Frontal cortex (tissue), 4 donors: Measurements from ENCODE around the gene AMN. TPM values are rescaled to one million over a fixed set of nuclear protein-coding genes. Genes with fewer than 3 reads are reported as not detected.

Source experiments
- DNase-seq, 2 donors: peaks; one replicate each; pipeline ENCODE4 v3.0.0; 2012; ENCODE audit warnings: low spot score in 2 of 2
- FAIRE-seq: peaks from 2 replicates; lab custom pipeline; 2012; peaks lifted over from hg19 to GRCh38; lab: Jason Lieb, UNC
- total RNA-seq: library from RNA; depleted of rRNA; stranded (reverse); fragments of >200 nt; gene quantifications from one replicate; pipeline ENCODE4 v1.2.3, GENCODE V29; 2014
- donor health status: control.
- donor health status: control.
- donor health status: control.

The AMN gene
- total RNA-seq, 1 donor from 2014 or later: under 0.01 TPM

GRCh38 chr14:102957222-102957621 lies 34.8 kb downstream of the AMN start:
- FAIRE-seq (no peak), DNase-seq (no peak)

DNA sequence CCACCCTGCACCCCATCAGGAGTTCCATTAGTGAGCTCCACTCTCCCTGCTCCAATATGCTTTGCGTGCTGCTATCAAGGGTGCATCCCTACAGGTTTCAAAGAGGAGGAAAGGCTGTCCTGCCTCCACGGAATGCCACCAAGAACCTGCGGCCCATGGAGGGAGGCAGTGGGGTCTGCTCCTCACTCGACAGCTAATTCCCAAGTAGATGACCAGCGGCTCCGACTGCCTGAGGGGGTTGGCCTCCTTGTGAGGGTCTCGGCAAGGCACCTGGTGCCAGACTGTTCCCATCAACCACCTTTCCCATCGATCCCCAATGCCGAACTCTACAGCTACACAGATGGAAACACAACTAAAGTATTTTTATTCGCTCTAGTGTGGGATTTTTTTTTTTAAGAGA lies 36.0 kb downstream of the AMN start:
- FAIRE-seq: no peak
- DNase-seq: no peak

DNA sequence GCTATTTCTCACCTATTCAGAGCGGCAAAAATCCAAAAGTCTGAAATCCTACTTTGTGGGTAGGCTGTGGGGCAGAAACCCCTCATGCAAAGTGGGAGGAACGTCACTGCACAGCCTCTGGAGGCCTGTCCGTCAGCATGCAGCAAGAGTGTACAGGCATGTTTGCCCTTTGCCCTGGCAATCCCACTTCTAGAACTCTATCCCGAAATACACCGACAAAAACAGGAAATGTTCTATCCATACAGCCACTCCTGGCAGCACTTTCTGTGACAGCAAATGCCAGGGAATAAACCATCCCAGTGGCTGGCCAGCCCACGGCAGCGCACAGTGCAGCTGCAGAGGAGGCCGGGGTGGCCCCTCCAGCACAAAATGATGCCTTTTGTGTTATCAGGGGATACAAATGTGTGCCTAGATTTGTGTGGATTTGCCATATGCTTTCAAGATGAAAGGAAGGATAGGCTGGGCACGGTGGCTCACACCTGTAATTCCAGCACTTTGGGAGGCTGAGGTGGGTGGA lies 39.7 kb downstream of the AMN start:
- FAIRE-seq: no peak
- no peak for DNase-seq

DNA sequence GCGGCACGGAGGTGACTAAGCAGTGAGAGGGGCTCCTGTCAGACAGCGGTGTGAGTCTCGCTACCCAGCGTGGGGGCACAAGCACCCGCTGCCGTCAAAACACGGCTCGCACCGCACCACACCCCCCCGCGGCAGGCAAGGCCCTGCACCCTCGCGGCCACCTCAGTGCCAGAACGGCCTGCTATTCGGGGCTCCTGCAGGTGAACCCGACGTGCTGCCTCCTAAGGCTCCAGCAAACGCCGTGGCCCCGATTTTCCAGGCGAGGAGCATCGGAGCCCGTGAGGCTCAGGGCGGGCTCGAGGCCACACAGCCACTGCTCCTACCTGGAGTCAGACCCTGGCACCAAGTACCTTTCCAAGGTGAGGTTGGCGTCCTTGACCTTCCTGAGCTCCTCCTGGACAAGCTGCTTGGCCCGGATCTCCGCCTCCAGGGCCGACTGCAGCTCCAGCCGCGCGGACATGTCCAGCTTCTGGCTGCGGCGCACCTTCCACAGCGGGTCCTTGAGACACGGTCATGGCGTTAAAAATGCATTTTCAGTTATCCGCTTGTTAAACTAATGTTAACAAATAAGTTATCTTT lies 41.8 kb downstream of the AMN start:
- DNase-seq (no peak), FAIRE-seq (no peak)

DNA sequence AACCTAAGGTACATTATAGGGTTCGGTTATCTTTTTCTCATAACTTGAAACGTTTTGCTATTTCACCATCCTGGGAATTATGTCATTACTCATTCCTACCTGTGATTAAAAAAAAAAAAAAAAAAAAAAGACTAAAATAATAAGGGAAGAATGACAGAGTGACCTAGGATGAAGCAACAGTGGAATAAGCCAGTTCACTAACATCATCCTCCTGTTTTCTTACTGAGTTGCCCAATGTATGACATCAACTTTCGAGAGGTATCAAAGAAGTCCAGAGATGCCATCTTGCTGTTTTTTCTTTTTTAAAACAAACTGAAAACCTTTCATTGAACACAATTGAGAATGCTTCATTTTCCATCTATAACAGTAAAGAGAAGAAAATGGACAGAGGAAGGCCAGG lies 42.8 kb downstream of the AMN start:
- FAIRE-seq: no peak
- no peak for DNase-seq

DNA sequence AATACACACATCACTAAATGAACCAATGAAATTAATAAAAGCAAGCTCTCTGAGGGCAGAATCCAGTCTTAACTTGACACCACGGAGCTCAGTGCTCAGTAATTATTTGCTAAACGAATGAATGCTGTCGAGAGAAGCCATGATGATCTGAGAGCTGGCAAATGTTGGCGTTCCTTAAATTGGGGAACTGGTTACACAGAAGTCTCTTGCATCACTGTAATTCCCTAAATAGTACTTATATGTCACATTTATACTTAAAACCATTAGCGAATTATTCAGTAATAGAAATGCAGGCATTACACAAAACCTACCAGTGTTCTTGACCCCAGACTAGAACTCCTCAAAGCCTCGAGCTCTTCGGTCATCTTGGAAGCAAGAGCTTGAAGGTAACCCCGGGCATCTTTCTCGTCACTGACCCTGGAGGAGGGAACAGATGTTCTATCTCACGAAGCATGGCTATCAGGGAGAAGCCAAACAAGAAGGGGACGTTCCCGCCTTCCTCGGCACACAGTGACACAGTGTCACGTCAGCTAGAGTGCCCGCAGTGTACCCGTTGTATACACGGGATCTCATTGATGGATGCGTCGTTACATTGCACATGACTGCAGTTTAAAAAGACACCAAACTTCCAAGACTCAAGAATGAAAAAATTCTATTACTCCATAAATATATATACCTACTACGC lies 43.6 kb downstream of the AMN start:
- no peak for DNase-seq
- no peak for FAIRE-seq

- FAIRE-seq (no peak), DNase-seq (peak in 1 of 2 donors; percentile 44)
Measured at GRCh38 chr14:102966681-102967505, 44.4 kb downstream of the AMN start.

- FAIRE-seq: no peak
- no peak for DNase-seq
Measured at GRCh38 chr14:102967506-102967795, 45.0 kb downstream of the AMN start.

- FAIRE-seq: no peak
- DNase-seq: no peak
Measured at GRCh38 chr14:102968306-102968705, 45.8 kb downstream of the AMN start.

- DNase-seq (no peak), FAIRE-seq (no peak)
Measured at GRCh38 chr14:102969060-102969791, 46.8 kb downstream of the AMN start.

DNA sequence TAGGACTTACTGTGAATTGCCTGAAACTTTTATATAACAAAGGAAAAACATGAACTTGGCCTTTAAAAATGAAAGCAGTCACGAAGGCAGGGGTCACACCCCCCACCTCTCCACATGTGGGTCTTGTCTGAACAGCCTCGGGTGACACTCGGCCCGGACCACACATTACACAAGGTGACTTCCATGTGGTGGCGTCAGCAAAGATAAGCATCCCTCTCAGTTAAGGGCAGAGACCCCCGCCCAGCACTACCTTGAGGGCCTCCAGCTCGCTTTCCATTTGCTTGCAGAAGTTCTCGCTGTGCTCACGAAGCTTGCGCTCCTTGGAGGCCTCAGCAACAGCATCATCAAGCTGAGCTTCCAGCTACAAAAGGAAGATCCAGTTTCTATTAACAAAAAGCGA lies 47.4 kb downstream of the AMN start:
- FAIRE-seq: no peak
- no peak for DNase-seq

DNA sequence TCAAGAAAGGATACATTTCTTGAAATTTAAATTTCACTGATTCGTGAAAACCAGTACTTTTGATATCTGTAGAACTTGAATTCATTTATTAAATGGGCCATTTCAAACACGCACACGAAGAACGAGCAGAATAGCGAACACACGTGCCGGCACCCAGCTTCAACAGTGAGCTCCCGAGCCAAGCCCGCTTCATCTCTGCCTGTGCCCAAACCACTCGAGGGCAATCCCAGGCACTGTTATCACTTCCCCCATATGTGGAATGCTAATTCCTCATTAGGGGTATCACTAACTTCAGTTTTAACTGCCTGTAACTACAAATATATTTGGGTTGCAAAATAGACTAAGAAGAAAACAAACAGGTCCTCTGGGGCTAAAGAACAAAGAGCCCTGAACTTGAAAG lies 48.0 kb downstream of the AMN start:
- DNase-seq (no peak), FAIRE-seq (no peak)

GRCh38 chr14:102971314-102971713 lies 48.9 kb downstream of the AMN start:
- FAIRE-seq (no peak), DNase-seq (no peak)

DNA sequence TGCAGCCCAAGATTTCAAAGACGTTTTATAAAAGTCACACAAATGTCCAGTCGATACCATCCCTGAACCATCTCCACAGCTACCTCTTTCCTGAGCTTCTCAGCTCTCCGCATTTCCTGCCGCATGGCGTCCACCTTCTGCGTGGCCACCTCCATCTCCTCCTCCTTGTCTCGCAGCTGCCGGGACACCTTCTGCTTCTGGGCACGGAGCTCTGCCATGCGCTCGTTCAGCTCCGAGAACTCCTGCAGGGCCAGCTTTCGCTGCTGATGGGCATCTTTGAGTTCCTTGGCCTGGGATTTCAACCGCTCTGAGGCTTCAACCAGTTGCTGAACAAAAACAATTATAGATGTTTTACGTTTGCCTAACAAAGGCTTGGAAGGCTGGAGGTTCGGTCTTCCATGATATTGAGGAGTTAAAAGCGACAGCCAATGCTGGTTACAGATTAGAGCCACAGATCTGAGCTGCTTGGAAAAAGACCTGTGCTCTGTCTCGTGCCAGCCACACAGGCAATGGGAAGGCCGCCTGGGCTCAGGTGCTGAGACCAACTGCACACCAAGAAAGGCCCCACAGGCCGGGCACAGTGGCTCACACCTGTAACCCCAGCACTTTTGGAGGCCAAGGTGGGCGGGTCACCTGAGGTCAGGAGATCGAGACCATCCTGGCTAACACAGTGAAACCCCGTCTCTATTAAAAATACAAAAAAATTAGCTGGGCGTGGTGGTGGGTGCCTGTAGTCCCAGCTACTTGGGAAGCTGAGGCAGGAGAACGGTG lies 49.6 kb downstream of the AMN start:
- DNase-seq: no peak
- FAIRE-seq: no peak

DNA sequence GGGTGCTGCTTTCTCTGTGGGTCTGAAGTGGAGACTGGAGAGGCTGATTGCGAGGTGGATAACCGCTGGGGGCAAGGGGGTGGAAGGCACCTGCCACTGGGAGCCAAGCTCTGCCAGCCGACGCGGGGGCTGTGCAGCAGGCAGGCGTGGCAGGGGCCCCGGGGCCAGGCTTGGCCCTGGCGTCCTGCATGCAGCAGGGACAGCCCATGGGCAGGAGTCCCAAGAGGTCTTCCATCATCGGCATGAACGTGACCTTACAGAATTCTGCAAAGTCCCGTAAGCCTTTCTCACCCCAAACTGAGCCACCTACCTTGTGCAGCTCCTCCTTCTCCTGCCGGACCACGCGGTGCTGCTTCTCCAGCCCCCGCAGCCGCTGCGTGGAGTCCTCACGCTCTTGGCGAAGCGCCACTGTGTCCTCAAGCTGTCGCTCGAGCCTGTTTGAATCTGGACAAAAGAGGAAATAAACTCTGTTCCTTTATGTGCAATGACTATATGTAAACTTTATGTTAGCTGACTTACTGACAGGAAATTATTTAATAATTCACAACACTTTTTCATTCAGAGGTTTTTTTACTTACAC lies 51.3 kb downstream of the AMN start:
- FAIRE-seq: no peak
- DNase-seq: no peak

DNA sequence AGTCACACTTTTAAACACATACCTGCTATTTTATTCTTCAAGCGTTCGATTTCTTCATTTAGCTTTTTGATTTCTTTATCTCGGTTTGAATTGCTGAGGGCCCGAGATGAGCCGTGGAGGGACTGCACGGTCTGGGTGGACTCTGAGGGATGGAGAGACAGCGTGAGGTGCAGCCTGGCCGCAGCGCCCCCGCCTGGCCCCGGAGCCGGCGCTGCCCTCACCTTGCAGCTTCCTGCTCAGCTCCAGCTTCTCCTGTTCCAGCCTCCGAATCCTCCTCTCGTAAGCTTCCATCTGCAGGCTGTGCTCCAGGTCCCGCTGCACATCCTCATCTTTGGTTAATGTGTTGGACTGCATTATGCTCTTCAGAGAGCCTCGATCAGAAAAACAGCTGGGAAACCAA lies 53.2 kb downstream of the AMN start:
- FAIRE-seq (no peak), DNase-seq (no peak)

GRCh38 chr14:102977475-102977874 lies 55.0 kb downstream of the AMN start:
- no peak for FAIRE-seq
- DNase-seq: no peak

DNA sequence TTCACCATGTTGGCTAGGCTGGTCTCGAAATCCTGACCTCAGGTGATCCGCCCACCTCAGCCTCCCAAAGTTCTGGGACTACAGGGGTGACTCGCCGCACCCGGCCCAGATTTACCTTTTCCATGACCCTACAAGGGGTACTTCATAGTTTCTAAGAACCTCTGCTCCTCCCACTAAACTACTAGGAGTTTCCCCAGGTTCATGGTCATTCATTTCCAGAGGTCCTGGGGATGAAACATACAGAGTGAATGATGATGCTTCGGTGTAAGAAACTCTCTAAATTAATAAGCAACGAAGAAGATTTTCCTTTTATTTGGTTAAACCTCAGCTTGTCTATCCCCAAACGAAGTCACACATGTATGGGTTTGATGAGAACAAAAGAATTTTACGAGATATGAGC lies 56.9 kb downstream of the AMN start:
- FAIRE-seq (no peak), DNase-seq (no peak)

GRCh38 chr14:102980409-102980810 lies 57.9 kb downstream of the AMN start:
- no peak for FAIRE-seq
- no peak for DNase-seq
